ENCODE data around the gene SSBP2.
"Not testable (repeated sequence)": the region's sequence is repeated elsewhere in the genome, so short reads cannot be mapped to it uniquely, and the experiment has no call there.

SSBP2 gene

GRCh38 chr5:81435023-81435422 lies 315.9 kb downstream of the SSBP2 start:
- DNase-seq (ENCODE audit: low read depth in 1 of 2, low spot score in 1 of 2): no peak

GRCh38 chr5:81429985-81430384 lies 320.9 kb downstream of the SSBP2 start:
- no peak for DNase-seq (ENCODE audit: low read depth in 1 of 2, low spot score in 1 of 2)

GRCh38 chr5:81429363-81429762 lies 321.5 kb downstream of the SSBP2 start:
- no peak for DNase-seq (ENCODE audit: low read depth in 1 of 2, low spot score in 1 of 2)

GRCh38 chr5:81428861-81429260 lies 322.0 kb downstream of the SSBP2 start:
- DNase-seq (ENCODE audit: low read depth in 1 of 2, low spot score in 1 of 2): no peak

GRCh38 chr5:81428446-81428845 lies 322.5 kb downstream of the SSBP2 start:
- no peak for DNase-seq (ENCODE audit: low read depth in 1 of 2, low spot score in 1 of 2)

GRCh38 chr5:81427566-81427965 lies 323.3 kb downstream of the SSBP2 start:
- DNase-seq (ENCODE audit: low read depth in 1 of 2, low spot score in 1 of 2): no peak

GRCh38 chr5:81426359-81427030 lies 324.4 kb downstream of the SSBP2 start:
- no peak for DNase-seq (ENCODE audit: low read depth in 1 of 2, low spot score in 1 of 2)

- no peak for DNase-seq (ENCODE audit: low read depth in 1 of 2, low spot score in 1 of 2)
Measured at GRCh38 chr5:81425569-81425968, 325.3 kb downstream of the SSBP2 start.

- DNase-seq (ENCODE audit: low read depth in 1 of 2, low spot score in 1 of 2): no peak
Measured at GRCh38 chr5:81424728-81425127, 326.2 kb downstream of the SSBP2 start.

GRCh38 chr5:81422671-81423070 lies 328.2 kb downstream of the SSBP2 start:
- DNase-seq (ENCODE audit: low read depth in 1 of 2, low spot score in 1 of 2): no peak

- no peak for DNase-seq (ENCODE audit: low read depth in 1 of 2, low spot score in 1 of 2)
Measured at GRCh38 chr5:81420039-81420667, 330.7 kb downstream of the SSBP2 start.

- no peak for DNase-seq (ENCODE audit: low read depth in 1 of 2, low spot score in 1 of 2)
Measured at GRCh38 chr5:81418606-81419005, 332.3 kb downstream of the SSBP2 start.

GRCh38 chr5:81417052-81417451 lies 333.8 kb downstream of the SSBP2 start:
- no peak for DNase-seq (ENCODE audit: low read depth in 1 of 2, low spot score in 1 of 2)

GRCh38 chr5:81409896-81410295 lies 341.0 kb downstream of the SSBP2 start:
- DNase-seq (ENCODE audit: low read depth in 1 of 2, low spot score in 1 of 2): no peak

GRCh38 chr5:81409361-81409760 lies 341.5 kb downstream of the SSBP2 start:
- no peak for DNase-seq (ENCODE audit: low read depth in 1 of 2, low spot score in 1 of 2)

GRCh38 chr5:81408496-81408895 lies 342.4 kb downstream of the SSBP2 start:
- DNase-seq (ENCODE audit: low read depth in 1 of 2, low spot score in 1 of 2): no peak

GRCh38 chr5:81407811-81408210 lies 343.1 kb downstream of the SSBP2 start:
- not testable (repeated sequence) for DNase-seq (ENCODE audit: low read depth in 1 of 2, low spot score in 1 of 2)

GRCh38 chr5:81405126-81405891 lies 345.6 kb downstream of the SSBP2 start:
- no peak for DNase-seq (ENCODE audit: low read depth in 1 of 2, low spot score in 1 of 2)

- DNase-seq (ENCODE audit: low read depth in 1 of 2, low spot score in 1 of 2): no peak
Measured at GRCh38 chr5:81402192-81402930, 348.5 kb downstream of the SSBP2 start.

- no peak for DNase-seq (ENCODE audit: low read depth in 1 of 2, low spot score in 1 of 2)
Measured at GRCh38 chr5:81401266-81401665, 349.6 kb downstream of the SSBP2 start.

GRCh38 chr5:81400375-81400774 lies 350.5 kb downstream of the SSBP2 start:
- DNase-seq (ENCODE audit: low read depth in 1 of 2, low spot score in 1 of 2): no peak

GRCh38 chr5:81398741-81399140 lies 352.2 kb downstream of the SSBP2 start:
- DNase-seq (ENCODE audit: low read depth in 1 of 2, low spot score in 1 of 2): no peak
